Neuronal stem cell (in vitro differentiated cells): ENCODE measurements around the gene SLC25A22.

ENCODE experiments used
- DNase-seq: peaks from one replicate; pipeline ENCODE4 v3.0.0-alpha.2; 2013; ENCODE audit warnings: low spot score
- H2AFZ ChIP-seq: one replicate; pipeline ENCODE4 v1.6.1; 2013; ENCODE audit warnings: mild to moderate bottlenecking, low read length, inconsistent platforms
- H2AK5ac ChIP-seq: 2 replicates; pipeline ENCODE4 v1.6.1; 2013; ENCODE audit warnings: low read depth, mild to moderate bottlenecking, inconsistent platforms, low read length, moderate library complexity, mixed read lengths
- H2BK120ac ChIP-seq: 2 replicates; pipeline ENCODE4 v1.6.1; 2013; ENCODE audit warnings: low read depth, mild to moderate bottlenecking, inconsistent platforms, low read length, moderate library complexity, mixed read lengths
- H2BK12ac ChIP-seq: one replicate; pipeline ENCODE4 v1.6.1; 2013; ENCODE audit warnings: low read length, inconsistent platforms
- H2BK15ac ChIP-seq: 2 replicates; pipeline ENCODE4 v1.6.1; 2013; ENCODE audit warnings: mild to moderate bottlenecking, low read length, inconsistent platforms, mixed read lengths
- H2BK5ac ChIP-seq: one replicate; pipeline ENCODE4 v1.6.1; 2013; ENCODE audit warnings: inconsistent platforms, mild to moderate bottlenecking, low read length, moderate library complexity
- H3K14ac ChIP-seq: one replicate; pipeline ENCODE4 v1.6.1; 2013; ENCODE audit warnings: low read length, inconsistent platforms
- H3K18ac ChIP-seq: 2 replicates; pipeline ENCODE4 v1.6.1; 2013; ENCODE audit warnings: low read length, inconsistent platforms
- H3K23ac ChIP-seq: 2 replicates; pipeline ENCODE4 v1.6.1; 2013; ENCODE audit warnings: low read depth, mild to moderate bottlenecking, mixed read lengths, low read length, inconsistent platforms; ENCODE audit not compliant: poor library complexity
- H3K27ac ChIP-seq: replicated peaks from 3 replicates; pipeline ENCODE4 v1.5.1; 2013; ENCODE audit warnings: low read length, inconsistent platforms
- H3K27me3 ChIP-seq, 3 experiments: 2 replicates each; pipeline ENCODE4 v1.6.1; 2013; ENCODE audit warnings: low read length in 3 of 3, mild to moderate bottlenecking in 2 of 3, inconsistent platforms in 1 of 3, low read depth in 1 of 3, mixed read lengths in 1 of 3, moderate library complexity in 1 of 3; ENCODE audit not compliant: control insufficient read depth in 3 of 3, insufficient read depth in 3 of 3
- H3K36me3 ChIP-seq, 2 donors: replicated peaks in 1 of 2; 2 replicates each; pipeline ENCODE4 v1.6.1; 2013; ENCODE audit warnings: low read length in 2 of 2; ENCODE audit not compliant: control insufficient read depth in 2 of 2, insufficient read depth in 2 of 2
- H3K4ac ChIP-seq: 2 replicates; pipeline ENCODE4 v1.6.1; 2013; ENCODE audit warnings: inconsistent platforms, mild to moderate bottlenecking, low read length, moderate library complexity
- H3K4me1 ChIP-seq, 2 donors: 1 replicate in 1 of 2; 2 replicates in 1 of 2; pipeline ENCODE4 v1.6.1; 2013; ENCODE audit warnings: low read length in 2 of 2, low read depth in 1 of 2; ENCODE audit not compliant: control insufficient read depth in 2 of 2, insufficient read depth in 1 of 2
- H3K4me2 ChIP-seq: one replicate; pipeline ENCODE4 v1.6.1; 2013; ENCODE audit warnings: mild to moderate bottlenecking, low read length, inconsistent platforms; ENCODE audit not compliant: insufficient read depth, poor library complexity, severe bottlenecking
- H3K4me3 ChIP-seq, 2 donors: 2 replicates each; pipeline ENCODE4 v1.5.1; 2013; ENCODE audit warnings: low read length in 2 of 2, mild to moderate bottlenecking in 2 of 2, inconsistent platforms in 1 of 2, moderate library complexity in 1 of 2
- H3K79me1 ChIP-seq: one replicate; pipeline ENCODE4 v1.6.1; 2013; ENCODE audit warnings: low read depth, mild to moderate bottlenecking, inconsistent platforms, low read length, moderate library complexity
- H3K9ac ChIP-seq: one replicate; pipeline ENCODE4 v1.6.1; 2013; ENCODE audit warnings: mild to moderate bottlenecking, low read depth, low read length, inconsistent platforms; ENCODE audit not compliant: poor library complexity
- H3K9me3 ChIP-seq, 2 donors: replicated peaks in 1 of 2; 2 replicates each; pipeline versions ENCODE3 to v1.6.1; 2013; ENCODE audit warnings: low read length in 2 of 2, mild to moderate bottlenecking in 2 of 2, inconsistent platforms in 1 of 2, low read depth in 1 of 2, mixed read lengths in 1 of 2, moderate library complexity in 1 of 2; ENCODE audit not compliant: control insufficient read depth in 2 of 2, insufficient read depth in 1 of 2
- H4K8ac ChIP-seq: one replicate; pipeline ENCODE4 v1.6.1; 2013; ENCODE audit warnings: low read depth, mild to moderate bottlenecking, inconsistent platforms, low read length, moderate library complexity
- H4K91ac ChIP-seq: one replicate; pipeline ENCODE4 v1.6.1; 2013; ENCODE audit warnings: low read length, low read depth, mild to moderate bottlenecking, inconsistent platforms; ENCODE audit not compliant: poor library complexity
- WGBS, 2 donors: extraction: QIAGEN DNeasy Blood & Tissue Kit; methylation state at CpG; one replicate each; pipeline ENCODE4 v1.1.7; 2013; ENCODE audit warnings: missing lambda C conversion rate in 2 of 2, mixed read lengths in 1 of 2; ENCODE audit not compliant: insufficient read length in 2 of 2, insufficient replicate concordance in 1 of 2; ENCODE audit errors: extremely low coverage in 2 of 2; 5-methylcytosine and 5-hydroxymethylcytosine counted together

Gene SLC25A22

DNA sequence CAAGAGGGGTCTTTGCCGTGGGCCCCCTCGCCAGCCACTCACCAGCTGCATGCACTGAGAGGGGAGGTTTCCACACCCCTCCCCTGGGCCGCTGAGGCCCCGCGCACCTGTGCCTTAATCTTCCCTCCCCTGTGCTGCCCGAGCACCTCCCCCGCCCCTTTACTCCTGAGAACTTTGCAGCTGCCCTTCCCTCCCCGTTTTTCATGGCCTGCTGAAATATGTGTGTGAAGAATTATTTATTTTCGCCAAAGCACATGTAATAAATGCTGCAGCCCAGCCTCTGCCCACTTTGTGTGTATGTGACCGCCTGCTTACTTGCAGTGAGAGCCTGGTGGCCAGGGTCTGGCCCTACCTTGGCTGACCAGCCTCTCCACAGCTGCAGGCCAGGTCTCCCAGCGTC is 26.9 kb upstream of the SLC25A22 start:
- Histone ChIP-seq H2BK120ac (no peak overlapping the region), H2AK5ac (no peak overlapping the region), H4K91ac (no peak overlapping the region), H3K27me3 (peaks cover 0 to 36% (median 0%) of the 10 kb centered on the region in 3 experiments), H2AFZ (no peak overlapping the region), H3K4me2 (no peak overlapping the region), H3K4me1 (peaks cover 33% of the 10 kb centered on the region in 2 donors), H4K8ac (no peak overlapping the region), H3K18ac (no peak overlapping the region), H3K36me3 (peaks cover 0 to 37% of the 10 kb centered on the region in 2 donors), H2BK15ac (no peak overlapping the region), H2BK5ac (no peak overlapping the region), H3K27ac (no peak overlapping the region), H2BK12ac (no peak overlapping the region), H3K14ac (no peak overlapping the region), H3K4ac (no peak overlapping the region), H3K23ac (no peak overlapping the region), H3K4me3 (no peak overlapping the region), H3K9me3 (no peaks in the 10 kb centered on the region), H3K79me1 (peaks cover 6% of the 10 kb centered on the region), H3K9ac (no peak overlapping the region)
- no CpG with 5 or more reads among the region's 11 CpGs for WGBS, 2 donors
- DNase-seq = no peak

DNA sequence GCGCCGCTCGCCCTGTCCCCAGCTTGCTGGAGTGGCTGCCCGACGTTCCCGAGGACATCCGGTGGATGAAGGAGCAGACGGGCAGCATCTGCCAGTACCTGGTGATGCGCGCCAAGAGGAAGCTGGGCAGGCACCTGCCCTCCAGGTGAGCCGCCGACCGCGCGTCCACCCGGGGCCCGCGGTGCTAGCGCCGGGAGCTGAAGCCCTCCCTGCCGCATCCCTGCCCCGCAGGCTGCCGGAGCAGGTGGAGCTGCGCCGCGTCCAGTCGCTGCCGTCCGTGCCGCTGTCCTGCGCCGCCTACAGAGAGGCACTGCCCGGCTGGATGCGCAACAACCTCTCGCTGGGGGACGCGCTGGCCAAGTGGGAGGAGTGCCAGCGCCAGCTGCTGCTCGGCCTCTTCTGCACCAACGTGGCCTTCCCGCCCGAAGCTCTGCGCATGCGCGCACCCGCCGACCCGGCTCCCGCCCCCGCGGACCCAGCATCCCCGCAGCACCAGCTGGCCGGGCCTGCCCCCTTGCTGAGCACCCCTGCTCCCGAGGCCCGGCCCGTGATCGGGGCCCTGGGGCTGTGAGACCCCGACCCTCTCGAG is 26.3 kb upstream of the SLC25A22 start:
- Histone ChIP-seq H2BK120ac (no peak overlapping the region), H2BK5ac (no peak overlapping the region), H2AK5ac (no peak overlapping the region), H2BK12ac (no peak overlapping the region), H3K4me1 (peaks cover 28% of the 10 kb centered on the region in 2 donors), H2AFZ (no peak overlapping the region), H3K79me1 (peaks cover 6% of the 10 kb centered on the region), H3K4ac (no peak overlapping the region), H3K27ac (no peak overlapping the region), H3K18ac (no peak overlapping the region), H3K36me3 (peaks cover 0 to 37% of the 10 kb centered on the region in 2 donors), H3K23ac (no peak overlapping the region), H3K27me3 (peaks cover 0 to 30% (median 0%) of the 10 kb centered on the region in 3 experiments), H4K8ac (no peak overlapping the region), H3K4me2 (no peak overlapping the region), H2BK15ac (no peak overlapping the region), H3K9ac (no peak overlapping the region), H3K9me3 (no peaks in the 10 kb centered on the region), H3K14ac (no peak overlapping the region), H4K91ac (no peak overlapping the region), H3K4me3 (no peak overlapping the region)
- no CpG with 5 or more reads among the region's 59 CpGs for WGBS, 2 donors
- DNase-seq = no peak

DNA sequence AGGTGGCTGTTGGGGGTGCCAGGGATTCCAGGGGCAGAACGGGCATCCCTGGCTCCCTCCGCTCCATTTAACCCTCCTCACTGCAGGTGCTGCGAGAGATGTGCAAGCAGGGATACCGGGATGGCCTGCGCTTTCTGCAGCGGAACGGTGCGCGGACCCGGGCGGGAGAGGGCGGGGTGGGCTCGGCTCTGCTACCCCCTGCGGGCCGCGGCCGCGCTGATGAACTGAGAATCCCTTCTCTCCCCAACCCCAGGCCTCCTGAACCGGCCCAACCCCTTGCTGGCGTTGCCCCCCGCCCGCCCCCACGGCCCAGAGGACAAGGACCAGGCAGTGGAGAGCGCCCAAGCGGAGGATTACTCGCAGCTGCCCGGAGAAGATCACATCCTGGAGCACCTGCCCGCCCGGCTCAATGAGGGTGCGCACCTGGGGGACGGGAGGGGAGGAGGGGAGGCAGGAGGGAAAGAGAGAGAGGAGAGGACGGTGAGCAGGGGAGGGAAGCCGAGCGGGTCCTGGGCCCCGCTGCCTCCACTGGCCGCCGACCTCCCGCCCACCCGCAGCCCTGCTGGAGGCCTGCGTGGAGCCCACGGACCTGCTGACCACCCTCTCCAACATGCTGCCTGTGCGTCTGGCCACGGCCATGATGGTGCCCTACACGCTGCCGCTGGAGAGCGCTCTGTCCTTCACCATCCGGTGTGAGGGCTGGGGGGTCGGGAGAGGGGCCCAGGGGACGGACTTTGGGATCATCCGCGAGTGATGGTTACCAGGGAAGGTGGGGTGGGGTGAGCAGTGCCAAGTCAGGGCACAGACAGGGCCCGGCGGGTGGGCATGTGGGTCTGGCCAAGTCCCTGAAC is 25.6 kb upstream of the SLC25A22 start:
- peaks cover 0 to 37% of the 10 kb centered on the region in 2 donors for H3K36me3 ChIP-seq
- no peak overlapping the region for H3K27ac ChIP-seq

More for the DNA sequence above, 25.6 kb upstream of the SLC25A22 start:
- Histone ChIP-seq H2BK12ac (no peak overlapping the region), H3K27me3 (peaks cover 0 to 23% (median 0%) of the 10 kb centered on the region in 3 experiments), H3K14ac (peak overlapping the region; percentile 21), H3K4ac (no peak overlapping the region), H3K18ac (no peak overlapping the region), H2BK120ac (no peak overlapping the region), H3K4me2 (no peak overlapping the region), H2BK15ac (no peak overlapping the region), H3K9ac (no peak overlapping the region), H2BK5ac (no peak overlapping the region), H2AFZ (no peak overlapping the region), H3K4me3 (no peak overlapping the region), H4K91ac (no peak overlapping the region), H3K79me1 (peaks cover 6% of the 10 kb centered on the region), H3K23ac (peak overlapping the region; percentile 73), H3K4me1 (peaks cover 25 to 26% of the 10 kb centered on the region in 2 donors), H3K9me3 (no peaks in the 10 kb centered on the region), H2AK5ac (no peak overlapping the region), H4K8ac (no peak overlapping the region)
- WGBS, 2 donors = no CpG with 5 or more reads among the region's 53 CpGs
- DNase-seq = no peak
